H9 (cell line): ENCODE results near the gene PKNOX2. TPM values are rescaled to one million over a fixed set of nuclear protein-coding genes. Genes with fewer than 3 reads are reported as not detected.

Experiments
- DNase-seq: peaks from one replicate; pipeline ENCODE4 v3.0.0-alpha.2; 2017
- H2AFZ ChIP-seq: one replicate; pipeline ENCODE4 v1.6.1; 2013; ENCODE audit warnings: mild to moderate bottlenecking, low read length, control low read depth, moderate library complexity
- H2AK5ac ChIP-seq: 2 replicates; pipeline ENCODE4 v1.6.1; 2013; ENCODE audit warnings: low read length, control low read depth, mixed read lengths; ENCODE audit not compliant: insufficient read length
- H2BK120ac ChIP-seq: one replicate; pipeline ENCODE4 v1.6.1; 2013; ENCODE audit warnings: low read depth, mild to moderate bottlenecking, low read length, control low read depth, inconsistent platforms; ENCODE audit not compliant: poor library complexity, severe bottlenecking
- H2BK12ac ChIP-seq: 2 replicates; pipeline ENCODE4 v1.6.1; 2013; ENCODE audit warnings: low read length, control low read depth, mixed read lengths, low read depth; ENCODE audit not compliant: insufficient read length
- H2BK15ac ChIP-seq: 2 replicates; pipeline ENCODE4 v1.6.1; 2013; ENCODE audit warnings: low read depth, low read length, control low read depth
- H2BK20ac ChIP-seq: one replicate; pipeline ENCODE4 v1.6.1; 2013; ENCODE audit warnings: low read depth, mild to moderate bottlenecking, low read length, control low read depth, inconsistent platforms; ENCODE audit not compliant: poor library complexity, severe bottlenecking
- H2BK5ac ChIP-seq: 2 replicates; pipeline ENCODE4 v1.6.1; 2013; ENCODE audit warnings: low read length, control low read depth, mixed read lengths; ENCODE audit not compliant: insufficient read length
- H3K14ac ChIP-seq: 2 replicates; pipeline ENCODE4 v1.6.1; 2013; ENCODE audit warnings: low read length, control low read depth; ENCODE audit not compliant: insufficient read depth
- H3K18ac ChIP-seq: 2 replicates; pipeline ENCODE4 v1.6.1; 2013; ENCODE audit warnings: low read depth, mild to moderate bottlenecking, mixed read lengths, low read length, control low read depth; ENCODE audit not compliant: insufficient read length
- H3K23ac ChIP-seq: 2 replicates; pipeline ENCODE4 v1.6.1; 2013; ENCODE audit warnings: low read length, control low read depth, mixed read lengths, low read depth; ENCODE audit not compliant: insufficient read length
- H3K23me2 ChIP-seq: 2 replicates; pipeline ENCODE4 v1.6.1; 2013; ENCODE audit warnings: low read depth, mild to moderate bottlenecking, mixed read lengths, low read length, control low read depth; ENCODE audit not compliant: insufficient read length, poor library complexity, severe bottlenecking
- H3K27ac ChIP-seq: 2 replicates; pipeline ENCODE4 v1.5.1; 2013; ENCODE audit warnings: low read length, control low read depth, mixed read lengths, low read depth; ENCODE audit not compliant: insufficient read length
- H3K27me3 ChIP-seq: 2 replicates; pipeline ENCODE4 v1.6.1; 2013; ENCODE audit warnings: low read length, control low read depth, inconsistent platforms; ENCODE audit not compliant: insufficient read depth
- H3K4ac ChIP-seq: 2 replicates; pipeline ENCODE4 v1.6.1; 2013; ENCODE audit warnings: low read depth, mild to moderate bottlenecking, control low read depth, inconsistent platforms, low read length, moderate library complexity
- H3K4me1 ChIP-seq: 2 replicates; pipeline ENCODE4 v1.6.1; 2013; ENCODE audit warnings: low read length, control low read depth, inconsistent platforms; ENCODE audit not compliant: insufficient read depth
- H3K4me2 ChIP-seq: 2 replicates; pipeline ENCODE4 v1.6.1; 2013; ENCODE audit warnings: low read length, control low read depth, mixed read lengths; ENCODE audit not compliant: insufficient read length, insufficient read depth
- H3K56ac ChIP-seq: 2 replicates; pipeline ENCODE4 v1.6.1; 2013; ENCODE audit warnings: low read depth, mild to moderate bottlenecking, mixed read lengths, low read length, control low read depth; ENCODE audit not compliant: insufficient read length
- H3K79me1 ChIP-seq: 2 replicates; pipeline ENCODE4 v1.6.1; 2013; ENCODE audit warnings: low read depth, mild to moderate bottlenecking, moderate library complexity, low read length, control low read depth, inconsistent platforms; ENCODE audit not compliant: insufficient read depth, poor library complexity, severe bottlenecking
- H3K79me2 ChIP-seq: 2 replicates; pipeline ENCODE4 v1.6.1; 2013; ENCODE audit warnings: low read length, control low read depth, inconsistent platforms; ENCODE audit not compliant: insufficient read depth
- H3K9ac ChIP-seq: 2 replicates; pipeline ENCODE4 v1.6.1; 2013; ENCODE audit warnings: low read length, control low read depth, mixed read lengths; ENCODE audit not compliant: insufficient read length; ENCODE audit errors: extremely low read depth
- H3K9me3 ChIP-seq: one replicate; pipeline ENCODE4 v1.6.1; 2013; ENCODE audit warnings: low read depth, low read length, inconsistent platforms; ENCODE audit not compliant: control insufficient read depth
- H3T11ph ChIP-seq: one replicate; pipeline ENCODE4 v1.6.1; 2013; ENCODE audit warnings: mild to moderate bottlenecking, low read length, control low read depth, inconsistent platforms
- H4K20me1 ChIP-seq: one replicate; pipeline ENCODE4 v1.6.1; 2013; ENCODE audit not compliant: control insufficient read depth, insufficient read length, insufficient read depth
- H4K5ac ChIP-seq: 2 replicates; pipeline ENCODE4 v1.6.1; 2013; ENCODE audit warnings: low read depth, mild to moderate bottlenecking, mixed read lengths, low read length, control low read depth; ENCODE audit not compliant: insufficient read length
- H4K8ac ChIP-seq: replicated peaks from 2 replicates; pipeline ENCODE4 v1.6.1; 2013; ENCODE audit warnings: low read length, control low read depth, mixed read lengths, low read depth; ENCODE audit not compliant: insufficient read length
- H4K91ac ChIP-seq: 2 replicates; pipeline ENCODE4 v1.6.1; 2013; ENCODE audit warnings: low read depth, mild to moderate bottlenecking, moderate library complexity, mixed read lengths, low read length, control low read depth; ENCODE audit not compliant: insufficient read length
- H3K27ac Mint-ChIP-seq, 3 experiments: 2 replicates in 2 of 3; 3 replicates in 1 of 3; pipeline ENCODE4 v1.8.0; 2020 to 2021; ENCODE audit warnings: mixed read lengths in 3 of 3, mild to moderate bottlenecking in 1 of 3, moderate library complexity in 1 of 3
- H3K27me3 Mint-ChIP-seq: 2 replicates; pipeline ENCODE4 v1.8.0; 2021; ENCODE audit warnings: low read depth, mild to moderate bottlenecking, moderate library complexity, mixed read lengths
- H3K36me3 Mint-ChIP-seq, 3 experiments: 2 replicates in 2 of 3; 3 replicates in 1 of 3; pipeline ENCODE4 v1.8.0; 2020 to 2021; ENCODE audit warnings: low read depth in 3 of 3, mixed read lengths in 3 of 3; ENCODE audit not compliant: insufficient read depth in 1 of 3
- H3K4me1 Mint-ChIP-seq, 2 experiments: 2 replicates each; pipeline ENCODE4 v1.8.0; 2020; ENCODE audit warnings: mixed read lengths in 2 of 2
- H3K4me3 Mint-ChIP-seq, 2 experiments: 2 replicates in 1 of 2; 3 replicates in 1 of 2; pipeline ENCODE4 v1.8.0; 2020 to 2021; ENCODE audit warnings: mild to moderate bottlenecking in 2 of 2, mixed read lengths in 2 of 2, moderate library complexity in 1 of 2
- H3K9me3 Mint-ChIP-seq, 2 experiments: 2 replicates in 1 of 2; 3 replicates in 1 of 2; pipeline ENCODE4 v1.8.0; 2020; ENCODE audit warnings: mild to moderate bottlenecking in 2 of 2, mixed read lengths in 2 of 2, moderate library complexity in 1 of 2
- CTCF ChIP-seq: fragments of 200-600 bp; sonication (generic); conservative IDR thresholded peaks from 3 replicates; pipeline ENCODE4 v1.8.0; 2021; ENCODE audit warnings: antibody characterized with exemption, mild to moderate bottlenecking
- WGBS: extraction: QIAGEN DNeasy Blood & Tissue Kit; methylation state at CpG from one replicate; pipeline ENCODE4 v1.1.7; 2013; ENCODE audit warnings: missing lambda C conversion rate, low lambda C conversion rate, mixed read lengths; ENCODE audit not compliant: insufficient read length; ENCODE audit errors: extremely low coverage; 5-methylcytosine and 5-hydroxymethylcytosine counted together
- total RNA-seq: library from RNA; stranded (reverse); gene quantifications from 2 replicates; pipeline ENCODE4 v1.2.1, GENCODE V29; 2021

The PKNOX2 gene
- total RNA-seq, 1 experiment from 2014 or later = 1.3 TPM

- H3K4me3 Mint-ChIP-seq = no peak overlapping the region
- DNase-seq = no peak
- Histone ChIP-seq H2BK5ac (no peak overlapping the region), H3K56ac (no peak overlapping the region), H3K27ac (no peak overlapping the region), H3K9ac (no peak overlapping the region), H3K9me3 (no peaks in the 10 kb centered on the region), H2AK5ac (no peak overlapping the region), H3K18ac (no peak overlapping the region), H3K79me1 (no peaks in the 10 kb centered on the region), H2BK20ac (no peak overlapping the region), H3K27me3 (no peaks in the 10 kb centered on the region), H4K5ac (no peak overlapping the region), H3K23ac (no peak overlapping the region), H3K4me2 (no peak overlapping the region), H3K4ac (no peak overlapping the region), H2BK12ac (no peak overlapping the region), H4K8ac (no peak overlapping the region), H4K91ac (no peak overlapping the region), H3K4me1 (peaks cover 3% of the 10 kb centered on the region; the same call in 1 of the 2 replicates), H2AFZ (no peak overlapping the region), H3K14ac (no peak overlapping the region), H2BK120ac (no peak overlapping the region), H3K79me2 (no peaks in the 10 kb centered on the region), H3K23me2 (no peaks in the 10 kb centered on the region), H3T11ph (no peak overlapping the region), H2BK15ac (no peak overlapping the region), H4K20me1 (no peaks in the 10 kb centered on the region)
- peaks cover 3% of the 10 kb centered on the region for H3K27me3 Mint-ChIP-seq
- TF ChIP-seq CTCF = no peak
- H3K4me1 Mint-ChIP-seq = peaks cover 8 to 11% of the 10 kb centered on the region in 2 experiments
- no peaks in the 10 kb centered on the region for H3K36me3 Mint-ChIP-seq
- no CpG with 5 or more reads among the region's 7 CpGs for WGBS
- H3K9me3 Mint-ChIP-seq = no peaks in the 10 kb centered on the region; a peak in 1 of 5 replicates
- H3K27ac Mint-ChIP-seq = no peak overlapping the region
Measured at GRCh38 chr11:125306476-125306875, 141.9 kb downstream of the PKNOX2 start.
